Hair follicular keratinocyte (primary cell): ENCODE measurements around the gene PCGF3. TPM values are rescaled to one million over a fixed set of nuclear protein-coding genes. Genes with fewer than 3 reads are reported as not detected.

Source experiments
- total RNA-seq: library from RNA; depleted of rRNA; stranded (reverse); fragments of >200 nt; gene quantifications from 2 replicates; pipeline ENCODE4 v1.2.3, GENCODE V29; 2015

PCGF3 gene
- 19.3 and 19.7 TPM in 2 replicates for total RNA-seq

GRCh38 chr4:705278-706082 is at the start of gene PCGF3:
Gene PCGF3 (plus strand): TSS chr4:705832. CDS start chr4:733681, 27,849 bp downstream.

GRCh38 chr4:674172-675035 is 31.2 kb upstream of the PCGF3 start, which contains the start of the genes ATP5ME and MYL5:
Gene ATP5ME (minus strand): TSS chr4:674276. CDS start chr4:674247, 29 bp downstream.
Gene MYL5 (plus strand): TSS chr4:674542. CDS start chr4:678027, 3,485 bp downstream.

GRCh38 chr4:688854-689681 is 16.6 kb upstream of the PCGF3 start, which contains the start of gene SLC49A3:
Gene SLC49A3 (minus strand): TSS chr4:689151. CDS start chr4:689127, 24 bp downstream.

Other genes with a start within 250 kb of the PCGF3 start
- gene ZNF721, start 206.7 kb upstream of the PCGF3 start, total RNA-seq, result 10.6 and 11.5 TPM in 2 replicates
- gene PIGG, start 206.6 kb upstream of the PCGF3 start, total RNA-seq, result 24.9 and 27.9 TPM in 2 replicates
- gene TMEM271, start 129.5 kb upstream of the PCGF3 start, total RNA-seq, result not detected in 2 replicates
- 0.11 and 3.3 TPM in 2 replicates for gene PDE6B, start 80.3 kb upstream of the PCGF3 start, total RNA-seq
- 211 and 300 TPM in 2 replicates for gene ATP5ME, start 31.6 kb upstream of the PCGF3 start, total RNA-seq
- 3.7 and 4.8 TPM in 2 replicates for gene MYL5, start 31.3 kb upstream of the PCGF3 start, total RNA-seq
- gene SLC49A3, start 16.7 kb upstream of the PCGF3 start, total RNA-seq, result not detected in 2 replicates
- 0.23 TPM in 1 of 2 replicates, not detected in the other for gene CPLX1, start 120.3 kb downstream of the PCGF3 start, total RNA-seq
- 89.1 and 104 TPM in 2 replicates for gene GAK, start 226.5 kb downstream of the PCGF3 start, total RNA-seq
- gene TMEM175, start 226.6 kb downstream of the PCGF3 start, total RNA-seq, result 13.2 and 21.5 TPM in 2 replicates